GM18499 (cell line): Measurements from ENCODE around the gene HIBADH.
"Not testable (repeated sequence)": the region's sequence is repeated elsewhere in the genome, so short reads cannot be mapped to it uniquely, and the experiment has no call there.

Source experiments
- ATAC-seq: cut with Tn5 transposase; IDR thresholded peaks from one replicate; pipeline ENCODE4 v1.9.1; 2021; ENCODE audit warnings: moderate number of reproducible peaks; ENCODE audit not compliant: insufficient read depth, unreplicated experiment

The HIBADH gene

GRCh38 chr7:27684491-27684890, 21.8 kb upstream of the HIBADH start:
- no peak for ATAC-seq

- ATAC-seq, result no peak
Measured at GRCh38 chr7:27680610-27681009, 17.9 kb upstream of the HIBADH start.

- ATAC-seq, result no peak
Measured at GRCh38 chr7:27678617-27679260, 16.1 kb upstream of the HIBADH start.

GRCh38 chr7:27677912-27678612, 15.4 kb upstream of the HIBADH start:
- no peak for ATAC-seq

GRCh38 chr7:27674126-27674525, 11.4 kb upstream of the HIBADH start:
- not testable (repeated sequence) for ATAC-seq

- ATAC-seq, result no peak
Measured at GRCh38 chr7:27671675-27672074, 9.0 kb upstream of the HIBADH start.

GRCh38 chr7:27670676-27671075, 8.0 kb upstream of the HIBADH start:
- no peak for ATAC-seq

GRCh38 chr7:27670177-27670576, 7.5 kb upstream of the HIBADH start:
- ATAC-seq, result no peak

- ATAC-seq, result no peak
Measured at GRCh38 chr7:27665531-27665930, 2.8 kb upstream of the HIBADH start.

- no peak for ATAC-seq
Measured at GRCh38 chr7:27663989-27664331, 1.3 kb upstream of the HIBADH start.

- no peak for ATAC-seq
Measured at GRCh38 chr7:27661811-27662489, 733 bp downstream of the HIBADH start.

- no peak for ATAC-seq
Measured at GRCh38 chr7:27656724-27657123, 6.0 kb downstream of the HIBADH start.

- ATAC-seq, result no peak
Measured at GRCh38 chr7:27655184-27655583, 7.5 kb downstream of the HIBADH start.

- no peak for ATAC-seq
Measured at GRCh38 chr7:27652518-27652917, 10.2 kb downstream of the HIBADH start.

- ATAC-seq, result no peak
Measured at GRCh38 chr7:27651702-27652101, 11.0 kb downstream of the HIBADH start.

GRCh38 chr7:27650283-27650682, 12.4 kb downstream of the HIBADH start:
- no peak for ATAC-seq

GRCh38 chr7:27647489-27647888, 15.2 kb downstream of the HIBADH start:
- ATAC-seq, result no peak

GRCh38 chr7:27647046-27647445, 15.6 kb downstream of the HIBADH start:
- no peak for ATAC-seq

GRCh38 chr7:27642271-27642670, 20.4 kb downstream of the HIBADH start:
- ATAC-seq, result no peak

- ATAC-seq, result no peak
Measured at GRCh38 chr7:27641581-27642230, 21.0 kb downstream of the HIBADH start.

- no peak for ATAC-seq
Measured at GRCh38 chr7:27640884-27641574, 21.7 kb downstream of the HIBADH start.
